ENCODE measurements around the gene SMARCC2. TPM values are rescaled to one million over a fixed set of nuclear protein-coding genes. Genes with fewer than 3 reads are reported as not detected.

Gene SMARCC2
- total and polyA plus RNA-seq, 9 of the 15 experiments (the other 6 are each of a cell fraction or from before 2014, with no cell fraction given): 11.9 to 86.0 (median 36.6) TPM

GRCh38 chr12:56221757-56222530 lies 32.7 kb upstream of the SMARCC2 start, which contains the start of gene RNF41 (continued):
- TF ChIP-seq MIER1 (IDR thresholded peaks at IDR 0.05; ENCODE audit: low read depth) (no peak), RBM15 (IDR thresholded peaks at IDR 0.05; ENCODE audit: insufficient read depth, low read length) (no peak), NCOA1 (IDR thresholded peaks at IDR 0.05; ENCODE audit: low read depth) (no peak), ZKSCAN3 (CRISPR knock-in tag; IDR thresholded peaks at IDR 0.05) (no peak), ZNF212 (CRISPR knock-in tag; IDR thresholded peaks at IDR 0.05) (no peak; the same call in 1 of the 2 replicates), NEUROD1 (IDR thresholded peaks at IDR 0.05; ENCODE audit: borderline replicate concordance, low read depth, low read length, partially characterized antibody) (no peak), MEF2D (tag; conservative IDR thresholded peaks at IDR 0.05; ENCODE audit: low read depth) (no peak), BMI1 (IDR thresholded peaks at IDR 0.05; ENCODE audit: low read length) (no peak), PKNOX1 (IDR thresholded peaks at IDR 0.05) (no peak), PML (IDR thresholded peaks at IDR 0.05; ENCODE audit: low read length) (peak; percentile 76; the same call in 1 of the 2 replicates), CBX8 (IDR thresholded peaks at IDR 0.05; ENCODE audit: borderline replicate concordance, extremely low read depth, low read depth, low read length, poor library complexity, severe bottlenecking) (no peak), CCAR2 (IDR thresholded peaks at IDR 0.05; ENCODE audit: low read depth, low read length) (no peak), FOXM1 (IDR thresholded peaks at IDR 0.05; ENCODE audit: low read depth) (no peak), FOXM1 (CRISPR knock-in tag; IDR thresholded peaks at IDR 0.05; ENCODE audit: low read depth) (no peak), CTBP1 (IDR thresholded peaks at IDR 0.05; ENCODE audit: borderline replicate concordance) (no peak), DIDO1 (tag; IDR thresholded peaks at IDR 0.05; ENCODE audit: low read depth) (no peak), SIX5 (IDR thresholded peaks at IDR 0.05; ENCODE audit: borderline replicate concordance in 1 of 2, insufficient read depth in 1 of 2, low read depth in 1 of 2, low read length in 2 of 2) (no peak), PHB2 (IDR thresholded peaks at IDR 0.05; ENCODE audit: low read depth) (0 out of 2 replicates have a peak, but pooled peaks have one; percentile 16), TARDBP (IDR thresholded peaks at IDR 0.05) (no peak; the same call in 1 of the 2 replicates), POLR3G (IDR thresholded peaks at IDR 0.05; ENCODE audit: extremely low read depth, insufficient read length, insufficient replicate concordance) (no peak), ZBTB1 (CRISPR knock-in tag; IDR thresholded peaks at IDR 0.05; ENCODE audit: borderline replicate concordance, low read depth) (no peak), NELFE (IDR thresholded peaks at IDR 0.05; ENCODE audit: insufficient read depth, insufficient read length) (no peak), THRAP3 (IDR thresholded peaks at IDR 0.05; ENCODE audit: borderline replicate concordance) (no peak), TCFL5 (CRISPR knock-in tag; conservative IDR thresholded peaks at IDR 0.05) (no peak), ZNF436 (CRISPR knock-in tag; IDR thresholded peaks at IDR 0.05) (no peak), CREM (IDR thresholded peaks at IDR 0.05; ENCODE audit: low read depth) (peak; percentile 91)
- TF ChIP-seq, protein P1, sequence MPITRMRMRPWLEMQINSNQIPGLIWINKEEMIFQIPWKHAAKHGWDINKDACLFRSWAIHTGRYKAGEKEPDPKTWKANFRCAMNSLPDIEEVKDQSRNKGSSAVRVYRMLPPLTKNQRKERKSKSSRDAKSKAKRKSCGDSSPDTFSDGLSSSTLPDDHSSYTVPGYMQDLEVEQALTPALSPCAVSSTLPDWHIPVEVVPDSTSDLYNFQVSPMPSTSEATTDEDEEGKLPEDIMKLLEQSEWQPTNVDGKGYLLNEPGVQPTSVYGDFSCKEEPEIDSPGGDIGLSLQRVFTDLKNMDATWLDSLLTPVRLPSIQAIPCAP (CRISPR knock-in tag; IDR thresholded peaks at IDR 0.05; ENCODE audit: borderline replicate concordance): 0 out of 2 replicates have a peak, but pooled peaks have one; percentile 33
- TF ChIP-seq, protein P2, sequence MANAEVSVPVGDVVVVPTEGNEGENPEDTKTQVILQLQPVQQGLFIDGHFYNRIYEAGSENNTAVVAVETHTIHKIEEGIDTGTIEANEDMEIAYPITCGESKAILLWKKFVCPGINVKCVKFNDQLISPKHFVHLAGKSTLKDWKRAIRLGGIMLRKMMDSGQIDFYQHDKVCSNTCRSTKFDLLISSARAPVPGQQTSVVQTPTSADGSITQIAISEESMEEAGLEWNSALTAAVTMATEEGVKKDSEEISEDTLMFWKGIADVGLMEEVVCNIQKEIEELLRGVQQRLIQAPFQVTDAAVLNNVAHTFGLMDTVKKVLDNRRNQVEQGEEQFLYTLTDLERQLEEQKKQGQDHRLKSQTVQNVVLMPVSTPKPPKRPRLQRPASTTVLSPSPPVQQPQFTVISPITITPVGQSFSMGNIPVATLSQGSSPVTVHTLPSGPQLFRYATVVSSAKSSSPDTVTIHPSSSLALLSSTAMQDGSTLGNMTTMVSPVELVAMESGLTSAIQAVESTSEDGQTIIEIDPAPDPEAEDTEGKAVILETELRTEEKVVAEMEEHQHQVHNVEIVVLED (CRISPR knock-in tag; IDR thresholded peaks at IDR 0.05): no peak

Data from K562 (cell line).